ENCODE results near the gene NCAM1.

Gene NCAM1

DNA sequence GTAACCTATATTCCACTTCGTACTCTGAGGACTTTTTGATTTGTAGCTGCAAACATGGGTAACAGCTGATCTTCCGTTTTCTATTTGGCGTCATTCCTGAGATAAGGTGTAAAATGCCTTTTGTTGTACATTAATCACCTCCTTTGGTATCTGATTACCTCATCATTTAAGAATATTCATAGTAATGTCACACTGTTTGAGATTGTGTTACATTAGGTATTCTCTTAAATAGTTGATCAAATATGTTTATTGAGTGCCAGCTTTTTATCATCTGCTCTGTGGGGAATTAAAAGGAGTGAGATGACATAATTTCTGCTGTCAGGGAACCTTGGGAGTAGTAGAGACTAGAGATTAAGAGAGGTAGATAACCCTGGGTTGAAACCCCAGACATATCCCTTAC, 5.9 kb downstream of the NCAM1 start (continued):
- TF ChIP-seq ZNF843 (tag by site-specific recombination; IDR thresholded peaks at IDR 0.05) (peak; percentile 84), ZNF596 (tag by site-specific recombination; IDR thresholded peaks at IDR 0.05) (no peak), GLI2 (tag by site-specific recombination; IDR thresholded peaks at IDR 0.05; ENCODE audit: borderline replicate concordance, low read depth) (peak; percentile 30; the same call in 1 of the 2 replicates), ZNF660 (tag by site-specific recombination; IDR thresholded peaks at IDR 0.05) (no peak), ZNF354C (tag by site-specific recombination; IDR thresholded peaks at IDR 0.05; ENCODE audit: borderline replicate concordance, low read depth) (no peak), ZNF664 (tag by site-specific recombination; IDR thresholded peaks at IDR 0.05) (no peak), KLF10 (tag by site-specific recombination; IDR thresholded peaks at IDR 0.05) (peak; percentile 82), ZNF433 (tag by site-specific recombination; IDR thresholded peaks at IDR 0.05; ENCODE audit: low read depth) (no peak), MYNN (tag by site-specific recombination; IDR thresholded peaks at IDR 0.05; ENCODE audit: borderline replicate concordance) (peak; percentile 38; the same call in 1 of the 2 replicates), FEZF1 (tag by site-specific recombination; IDR thresholded peaks at IDR 0.05) (peak; percentile 55), SP3 (tag by site-specific recombination; IDR thresholded peaks at IDR 0.05) (peak; percentile 38; the same call in 1 of the 2 replicates), ZNF366 (tag by site-specific recombination; conservative IDR thresholded peaks at IDR 0.05) (peak; percentile 92), OSR2 (tag by site-specific recombination; IDR thresholded peaks at IDR 0.05) (peak; percentile 62), ZNF621 (tag by site-specific recombination; IDR thresholded peaks at IDR 0.05) (no peak), ZEB2 (tag by site-specific recombination; IDR thresholded peaks at IDR 0.05) (peak; percentile 44; the same call in 1 of the 2 replicates), ZNF830 (tag by site-specific recombination; IDR thresholded peaks at IDR 0.05; ENCODE audit: low read depth) (no peak), ZSCAN23 (tag by site-specific recombination; IDR thresholded peaks at IDR 0.05) (0 out of 2 replicates have a peak, but pooled peaks have one; percentile 26), ZBTB21 (tag by site-specific recombination; IDR thresholded peaks at IDR 0.05) (peak; percentile 68), ZNF146 (tag by site-specific recombination; IDR thresholded peaks at IDR 0.05) (peak; percentile 43; the same call in 1 of the 2 replicates), KLF16 (tag by site-specific recombination; IDR thresholded peaks at IDR 0.05) (peak; percentile 62; the same call in 1 of the 2 replicates)
- TF ChIP-seq, protein P1, sequence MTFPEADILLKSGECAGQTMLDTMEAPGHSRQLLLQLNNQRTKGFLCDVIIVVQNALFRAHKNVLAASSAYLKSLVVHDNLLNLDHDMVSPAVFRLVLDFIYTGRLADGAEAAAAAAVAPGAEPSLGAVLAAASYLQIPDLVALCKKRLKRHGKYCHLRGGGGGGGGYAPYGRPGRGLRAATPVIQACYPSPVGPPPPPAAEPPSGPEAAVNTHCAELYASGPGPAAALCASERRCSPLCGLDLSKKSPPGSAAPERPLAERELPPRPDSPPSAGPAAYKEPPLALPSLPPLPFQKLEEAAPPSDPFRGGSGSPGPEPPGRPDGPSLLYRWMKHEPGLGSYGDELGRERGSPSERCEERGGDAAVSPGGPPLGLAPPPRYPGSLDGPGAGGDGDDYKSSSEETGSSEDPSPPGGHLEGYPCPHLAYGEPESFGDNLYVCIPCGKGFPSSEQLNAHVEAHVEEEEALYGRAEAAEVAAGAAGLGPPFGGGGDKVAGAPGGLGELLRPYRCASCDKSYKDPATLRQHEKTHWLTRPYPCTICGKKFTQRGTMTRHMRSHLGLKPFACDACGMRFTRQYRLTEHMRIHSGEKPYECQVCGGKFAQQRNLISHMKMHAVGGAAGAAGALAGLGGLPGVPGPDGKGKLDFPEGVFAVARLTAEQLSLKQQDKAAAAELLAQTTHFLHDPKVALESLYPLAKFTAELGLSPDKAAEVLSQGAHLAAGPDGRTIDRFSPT (tag by site-specific recombination; IDR thresholded peaks at IDR 0.05) = peak; percentile 81
- TF ChIP-seq, protein P2, sequence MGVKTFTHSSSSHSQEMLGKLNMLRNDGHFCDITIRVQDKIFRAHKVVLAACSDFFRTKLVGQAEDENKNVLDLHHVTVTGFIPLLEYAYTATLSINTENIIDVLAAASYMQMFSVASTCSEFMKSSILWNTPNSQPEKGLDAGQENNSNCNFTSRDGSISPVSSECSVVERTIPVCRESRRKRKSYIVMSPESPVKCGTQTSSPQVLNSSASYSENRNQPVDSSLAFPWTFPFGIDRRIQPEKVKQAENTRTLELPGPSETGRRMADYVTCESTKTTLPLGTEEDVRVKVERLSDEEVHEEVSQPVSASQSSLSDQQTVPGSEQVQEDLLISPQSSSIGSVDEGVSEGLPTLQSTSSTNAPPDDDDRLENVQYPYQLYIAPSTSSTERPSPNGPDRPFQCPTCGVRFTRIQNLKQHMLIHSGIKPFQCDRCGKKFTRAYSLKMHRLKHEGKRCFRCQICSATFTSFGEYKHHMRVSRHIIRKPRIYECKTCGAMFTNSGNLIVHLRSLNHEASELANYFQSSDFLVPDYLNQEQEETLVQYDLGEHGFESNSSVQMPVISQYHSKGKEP (tag by site-specific recombination; IDR thresholded peaks at IDR 0.05) = no peak
- TF ChIP-seq, protein P3, sequence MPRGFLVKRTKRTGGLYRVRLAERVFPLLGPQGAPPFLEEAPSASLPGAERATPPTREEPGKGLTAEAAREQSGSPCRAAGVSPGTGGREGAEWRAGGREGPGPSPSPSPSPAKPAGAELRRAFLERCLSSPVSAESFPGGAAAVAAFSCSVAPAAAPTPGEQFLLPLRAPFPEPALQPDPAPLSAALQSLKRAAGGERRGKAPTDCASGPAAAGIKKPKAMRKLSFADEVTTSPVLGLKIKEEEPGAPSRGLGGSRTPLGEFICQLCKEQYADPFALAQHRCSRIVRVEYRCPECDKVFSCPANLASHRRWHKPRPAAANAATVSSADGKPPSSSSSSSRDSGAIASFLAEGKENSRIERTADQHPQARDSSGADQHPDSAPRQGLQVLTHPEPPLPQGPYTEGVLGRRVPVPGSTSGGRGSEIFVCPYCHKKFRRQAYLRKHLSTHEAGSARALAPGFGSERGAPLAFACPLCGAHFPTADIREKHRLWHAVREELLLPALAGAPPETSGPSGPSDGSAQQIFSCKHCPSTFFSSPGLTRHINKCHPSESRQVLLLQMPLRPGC (tag by site-specific recombination; IDR thresholded peaks at IDR 0.05) = peak; percentile 56; the same call in 1 of the 2 replicates
- TF ChIP-seq, protein P4, sequence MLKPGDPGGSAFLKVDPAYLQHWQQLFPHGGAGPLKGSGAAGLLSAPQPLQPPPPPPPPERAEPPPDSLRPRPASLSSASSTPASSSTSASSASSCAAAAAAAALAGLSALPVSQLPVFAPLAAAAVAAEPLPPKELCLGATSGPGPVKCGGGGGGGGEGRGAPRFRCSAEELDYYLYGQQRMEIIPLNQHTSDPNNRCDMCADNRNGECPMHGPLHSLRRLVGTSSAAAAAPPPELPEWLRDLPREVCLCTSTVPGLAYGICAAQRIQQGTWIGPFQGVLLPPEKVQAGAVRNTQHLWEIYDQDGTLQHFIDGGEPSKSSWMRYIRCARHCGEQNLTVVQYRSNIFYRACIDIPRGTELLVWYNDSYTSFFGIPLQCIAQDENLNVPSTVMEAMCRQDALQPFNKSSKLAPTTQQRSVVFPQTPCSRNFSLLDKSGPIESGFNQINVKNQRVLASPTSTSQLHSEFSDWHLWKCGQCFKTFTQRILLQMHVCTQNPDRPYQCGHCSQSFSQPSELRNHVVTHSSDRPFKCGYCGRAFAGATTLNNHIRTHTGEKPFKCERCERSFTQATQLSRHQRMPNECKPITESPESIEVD (tag by site-specific recombination; IDR thresholded peaks at IDR 0.05) = peak; percentile 93
- TF ChIP-seq, protein P5, sequence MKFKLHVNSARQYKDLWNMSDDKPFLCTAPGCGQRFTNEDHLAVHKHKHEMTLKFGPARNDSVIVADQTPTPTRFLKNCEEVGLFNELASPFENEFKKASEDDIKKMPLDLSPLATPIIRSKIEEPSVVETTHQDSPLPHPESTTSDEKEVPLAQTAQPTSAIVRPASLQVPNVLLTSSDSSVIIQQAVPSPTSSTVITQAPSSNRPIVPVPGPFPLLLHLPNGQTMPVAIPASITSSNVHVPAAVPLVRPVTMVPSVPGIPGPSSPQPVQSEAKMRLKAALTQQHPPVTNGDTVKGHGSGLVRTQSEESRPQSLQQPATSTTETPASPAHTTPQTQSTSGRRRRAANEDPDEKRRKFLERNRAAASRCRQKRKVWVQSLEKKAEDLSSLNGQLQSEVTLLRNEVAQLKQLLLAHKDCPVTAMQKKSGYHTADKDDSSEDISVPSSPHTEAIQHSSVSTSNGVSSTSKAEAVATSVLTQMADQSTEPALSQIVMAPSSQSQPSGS (tag by site-specific recombination; IDR thresholded peaks at IDR 0.05; ENCODE audit: low read depth) = peak; percentile 96
- TF ChIP-seq, protein P6, sequence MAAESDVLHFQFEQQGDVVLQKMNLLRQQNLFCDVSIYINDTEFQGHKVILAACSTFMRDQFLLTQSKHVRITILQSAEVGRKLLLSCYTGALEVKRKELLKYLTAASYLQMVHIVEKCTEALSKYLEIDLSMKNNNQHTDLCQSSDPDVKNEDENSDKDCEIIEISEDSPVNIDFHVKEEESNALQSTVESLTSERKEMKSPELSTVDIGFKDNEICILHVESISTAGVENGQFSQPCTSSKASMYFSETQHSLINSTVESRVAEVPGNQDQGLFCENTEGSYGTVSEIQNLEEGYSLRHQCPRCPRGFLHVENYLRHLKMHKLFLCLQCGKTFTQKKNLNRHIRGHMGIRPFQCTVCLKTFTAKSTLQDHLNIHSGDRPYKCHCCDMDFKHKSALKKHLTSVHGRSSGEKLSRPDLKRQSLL (tag by site-specific recombination; IDR thresholded peaks at IDR 0.05) = no peak
- TF ChIP-seq, protein P7, sequence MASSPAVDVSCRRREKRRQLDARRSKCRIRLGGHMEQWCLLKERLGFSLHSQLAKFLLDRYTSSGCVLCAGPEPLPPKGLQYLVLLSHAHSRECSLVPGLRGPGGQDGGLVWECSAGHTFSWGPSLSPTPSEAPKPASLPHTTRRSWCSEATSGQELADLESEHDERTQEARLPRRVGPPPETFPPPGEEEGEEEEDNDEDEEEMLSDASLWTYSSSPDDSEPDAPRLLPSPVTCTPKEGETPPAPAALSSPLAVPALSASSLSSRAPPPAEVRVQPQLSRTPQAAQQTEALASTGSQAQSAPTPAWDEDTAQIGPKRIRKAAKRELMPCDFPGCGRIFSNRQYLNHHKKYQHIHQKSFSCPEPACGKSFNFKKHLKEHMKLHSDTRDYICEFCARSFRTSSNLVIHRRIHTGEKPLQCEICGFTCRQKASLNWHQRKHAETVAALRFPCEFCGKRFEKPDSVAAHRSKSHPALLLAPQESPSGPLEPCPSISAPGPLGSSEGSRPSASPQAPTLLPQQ (tag by site-specific recombination; IDR thresholded peaks at IDR 0.05) = peak; percentile 48; the same call in 1 of the 2 replicates
- TF ChIP-seq, protein P8, sequence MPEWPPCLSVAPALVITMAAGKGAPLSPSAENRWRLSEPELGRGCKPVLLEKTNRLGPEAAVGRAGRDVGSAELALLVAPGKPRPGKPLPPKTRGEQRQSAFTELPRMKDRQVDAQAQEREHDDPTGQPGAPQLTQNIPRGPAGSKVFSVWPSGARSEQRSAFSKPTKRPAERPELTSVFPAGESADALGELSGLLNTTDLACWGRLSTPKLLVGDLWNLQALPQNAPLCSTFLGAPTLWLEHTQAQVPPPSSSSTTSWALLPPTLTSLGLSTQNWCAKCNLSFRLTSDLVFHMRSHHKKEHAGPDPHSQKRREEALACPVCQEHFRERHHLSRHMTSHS (tag by site-specific recombination; IDR thresholded peaks at IDR 0.05) = no peak

All from HEK293 (cell line).